HCT116 (cell line): ENCODE measurements around the gene LCK. TPM values are rescaled to one million over a fixed set of nuclear protein-coding genes. Genes with fewer than 3 reads are reported as not detected.

Experiments used
- ATAC-seq: fragments of 200-7000 bp; cut with Tn5 transposase; 2 replicates; pipeline ENCODE4 v1.9.1; 2020; ENCODE audit warnings: mild to moderate bottlenecking, moderate library complexity
- BruUV-seq: library from RNA; stranded (reverse); fragments of 400-500 nt; replicated peaks from 2 replicates; lab custom pipeline; 2021; lab: Mats Ljungman, UMichigan
- CTCF ChIA-PET: fragments of 300-600 bp; sonication (Branson Sonifier 250); formaldehyde crosslinking; loops from one replicate; lab custom pipeline; 2021; ENCODE audit warnings: antibody characterized with exemption; lab: Charles Lee
- POLR2A ChIA-PET: fragments of 300-600, 350-600 bp; sonication (Branson Sonifier 250); formaldehyde crosslinking; loops from one replicate; lab custom pipeline; 2021; ENCODE audit warnings: antibody characterized with exemption; lab: Charles Lee
- RAD21 ChIA-PET, 2 experiments: fragments of 300-600 bp; sonication (Branson Sonifier 250); formaldehyde crosslinking; loops; one replicate each; lab custom pipeline; 2023; ENCODE audit warnings: low total read pairs in 2 of 2; ENCODE audit not compliant: uncharacterized antibody in 2 of 2, unreplicated experiment in 2 of 2, low non-redundant PET in 1 of 2; lab: Charles Lee
- DNase-seq: peaks from one replicate; pipeline ENCODE4 v3.0.0-alpha.2; 2010; ENCODE audit warnings: low read depth, low spot score
- H2AFZ ChIP-seq: fragments of 200-600 bp; shearing (Covaris generic), sonication (generic); 2 replicates; pipeline ENCODE4 v1.6.1; 2017; ENCODE audit warnings: low read depth, mixed run types, mixed read lengths, antibody characterized with exemption, low read length; ENCODE audit not compliant: poor library complexity, severe bottlenecking
- H3K27ac ChIP-seq: 2 replicates; pipeline ENCODE4 v1.5.1; 2012; ENCODE audit warnings: low read depth, low read length
- H3K27me3 ChIP-seq: fragments of 200-600 bp; sonication (generic); 2 replicates; pipeline ENCODE4 v1.6.1; 2016; ENCODE audit warnings: mixed run types, low read length, mixed read lengths; ENCODE audit not compliant: insufficient read depth
- H3K36me3 ChIP-seq, 2 experiments: fragments of 200-500 bp in 1 of 2; fragments of 200-600 bp in 1 of 2; sonication (Bioruptor generic) in 1 of 2; sonication (generic) in 1 of 2; 2 replicates each; pipeline versions ENCODE4 v1.5.1 to v1.6.1; 2014 to 2016; ENCODE audit warnings: low read length in 2 of 2, inconsistent platforms in 1 of 2, mixed read lengths in 1 of 2, mixed run types in 1 of 2; ENCODE audit not compliant: insufficient read depth in 2 of 2, control insufficient read depth in 1 of 2
- H3K4me1 ChIP-seq, 2 experiments: fragments of 200-600 bp in 1 of 2; sonication (generic) in 1 of 2; 2 replicates each; pipeline versions ENCODE4 v1.5.1 to v1.6.1; 2012 to 2017; ENCODE audit warnings: low read length in 2 of 2, inconsistent platforms in 1 of 2, mild to moderate bottlenecking in 1 of 2, mixed read lengths in 1 of 2, mixed run types in 1 of 2, moderate library complexity in 1 of 2; ENCODE audit not compliant: insufficient read depth in 2 of 2, control insufficient read depth in 1 of 2
- H3K4me2 ChIP-seq: fragments of 200-600 bp; sonication (generic); 2 replicates; pipeline ENCODE4 v1.6.1; 2017; ENCODE audit warnings: mixed run types, low read length, mixed read lengths
- H3K4me3 ChIP-seq, 2 experiments: fragments of 200-600 bp in 1 of 2; sonication (generic) in 1 of 2; replicated peaks in 1 of 2; 2 replicates each; pipeline ENCODE4 v1.5.1; 2011 to 2016; ENCODE audit warnings: low read length in 2 of 2, control low read depth in 1 of 2, low read depth in 1 of 2, mild to moderate bottlenecking in 1 of 2, mixed read lengths in 1 of 2, mixed run types in 1 of 2
- H3K79me2 ChIP-seq: fragments of 200-600 bp; sonication (generic); 2 replicates; pipeline ENCODE4 v1.6.1; 2017; ENCODE audit warnings: mild to moderate bottlenecking, mixed run types, low read length, moderate library complexity, mixed read lengths; ENCODE audit not compliant: insufficient read depth
- H3K9ac ChIP-seq: fragments of 200-600 bp; sonication (generic); 2 replicates; pipeline ENCODE4 v1.6.1; 2016; ENCODE audit warnings: low read length, mixed read lengths
- H3K9me2 ChIP-seq: fragments of 200-600 bp; sonication (generic), shearing (Covaris generic); 2 replicates; pipeline ENCODE4 v1.6.1; 2017; ENCODE audit warnings: mixed run types, mild to moderate bottlenecking, moderate library complexity; ENCODE audit not compliant: insufficient read depth
- H3K9me3 ChIP-seq, 2 experiments: fragments of 200-500 bp in 1 of 2; fragments of 200-600 bp in 1 of 2; sonication (Bioruptor generic) in 1 of 2; sonication (generic) in 1 of 2; 2 replicates each; pipeline ENCODE4 v1.6.1; 2014 to 2017; ENCODE audit warnings: low read length in 2 of 2, mixed read lengths in 2 of 2, inconsistent platforms in 1 of 2, low read depth in 1 of 2, mild to moderate bottlenecking in 1 of 2, mixed run types in 1 of 2, moderate library complexity in 1 of 2; ENCODE audit not compliant: control insufficient read depth in 1 of 2, insufficient read depth in 1 of 2
- H4K20me1 ChIP-seq: fragments of 200-600 bp; sonication (generic), shearing (Covaris generic); 2 replicates; pipeline ENCODE4 v1.6.1; 2017; ENCODE audit warnings: mixed run types, mild to moderate bottlenecking, moderate library complexity; ENCODE audit not compliant: insufficient read depth
- CBX3 ChIP-seq: IDR thresholded peaks from 2 replicates; pipeline ENCODE4 v1.6.1; 2012; ENCODE audit warnings: low read depth
- CEBPB ChIP-seq: IDR thresholded peaks from 2 replicates; pipeline ENCODE4 v1.6.1; 2012; ENCODE audit warnings: low read depth
- FOSL1 ChIP-seq: IDR thresholded peaks from 2 replicates; pipeline ENCODE4 v1.6.1; 2012; ENCODE audit warnings: low read depth
- POLR2A ChIP-seq: IDR thresholded peaks from 2 replicates; pipeline ENCODE4 v1.7.0; 2011; ENCODE audit warnings: borderline replicate concordance; ENCODE audit not compliant: insufficient read depth, insufficient read length; ENCODE audit errors: extremely low read depth
- POLR2AphosphoS5 ChIP-seq: IDR thresholded peaks from 2 replicates; pipeline ENCODE4 v1.6.1; 2011; ENCODE audit warnings: mild to moderate bottlenecking, low read depth, low read length, moderate library complexity
- RAD21 ChIP-seq: IDR thresholded peaks from 2 replicates; pipeline ENCODE4 v1.6.1; 2012; ENCODE audit warnings: low read depth, mild to moderate bottlenecking
- SIN3A ChIP-seq: IDR thresholded peaks from 2 replicates; pipeline ENCODE4 v1.6.1; 2012; ENCODE audit warnings: low read depth
- SP1 ChIP-seq: IDR thresholded peaks from 2 replicates; pipeline ENCODE4 v1.6.1; 2012; ENCODE audit warnings: low read depth
- SRF ChIP-seq: IDR thresholded peaks from 2 replicates; pipeline ENCODE4 v1.6.1; 2012; ENCODE audit warnings: low read depth
- TCF7L2 ChIP-seq: IDR thresholded peaks from 2 replicates; pipeline ENCODE4 v1.7.0; 2011; ENCODE audit warnings: borderline replicate concordance, inconsistent platforms; ENCODE audit not compliant: insufficient read depth, insufficient read length; ENCODE audit errors: extremely low read depth
- YY1 ChIP-seq: IDR thresholded peaks from 2 replicates; pipeline ENCODE4 v1.6.1; 2011; ENCODE audit warnings: low read length, low read depth, moderate library complexity, mild to moderate bottlenecking; ENCODE audit not compliant: insufficient replicate concordance; ENCODE audit errors: extremely low read depth
- ZNF274 ChIP-seq: fragments of 200-500 bp; sonication (Bioruptor generic); IDR thresholded peaks from 2 replicates; pipeline ENCODE4 v1.6.1; 2014; ENCODE audit warnings: mild to moderate bottlenecking, low read depth, low read length, inconsistent platforms
- intact Hi-C: fragments of 100-400 bp; cut with micrococcal nuclease; formaldehyde crosslinking; loops from 2 replicates; pipeline ENCODE4 v1.10.0; 2022
- total RNA-seq: library from RNA; stranded (reverse); gene quantifications from one replicate; pipeline ENCODE4 v1.2.1, GENCODE V29; 2021; ENCODE audit not compliant: unreplicated experiment
- TF ChIP-seq, protein P1 (sequence below): IDR thresholded peaks from 2 replicates; pipeline ENCODE4 v1.6.1; 2011; ENCODE audit warnings: mild to moderate bottlenecking, low read length, moderate library complexity; ENCODE audit not compliant: insufficient replicate concordance; ENCODE audit errors: extremely low read depth
- TF ChIP-seq, protein P2 (sequence below): IDR thresholded peaks from 2 replicates; pipeline ENCODE4 v1.6.1; 2012
- TF ChIP-seq, protein P3 (sequence below): IDR thresholded peaks from 2 replicates; pipeline ENCODE4 v1.6.1; 2012; ENCODE audit warnings: low read depth
- TF ChIP-seq, protein P4 (sequence below), 3 experiments: fragments of 200-600 bp in 1 of 3; sonication (generic) in 1 of 3; IDR thresholded peaks in 2 of 3; conservative IDR thresholded peaks in 1 of 3; 2 replicates each; pipeline ENCODE4 v1.5.1; 2012 to 2017; ENCODE audit warnings: low read depth in 2 of 3, low read length in 2 of 3, antibody characterized with exemption in 1 of 3, borderline replicate concordance in 1 of 3, control low read depth in 1 of 3, mild to moderate bottlenecking in 1 of 3, mixed read lengths in 1 of 3, mixed run types in 1 of 3, moderate library complexity in 1 of 3; ENCODE audit not compliant: insufficient read depth in 1 of 3

The LCK gene
- total RNA-seq, 1 experiment from 2014 or later = 0.79 TPM

- DNase-seq = no peak
- Histone ChIP-seq H3K79me2 (no peaks in the 10 kb centered on the region), H3K9me3 (no peaks in the 10 kb centered on the region), H3K27ac (no peak overlapping the region), H3K9ac (no peak overlapping the region), H4K20me1 (no peaks in the 10 kb centered on the region), H3K27me3 (no peaks in the 10 kb centered on the region), H3K4me3 (no peak overlapping the region), H3K4me1 (peaks cover 4 to 9% of the 10 kb centered on the region in 2 experiments; a peak in 2 of 4 replicates), H3K36me3 (no peaks in the 10 kb centered on the region), H3K4me2 (no peak overlapping the region), H3K9me2 (no peaks in the 10 kb centered on the region), H2AFZ (no peak overlapping the region)
- POLR2A ChIA-PET = no interaction called here
- no peak for ATAC-seq
- TF ChIP-seq POLR2AphosphoS5 = no peak
- TF ChIP-seq, protein P1, sequence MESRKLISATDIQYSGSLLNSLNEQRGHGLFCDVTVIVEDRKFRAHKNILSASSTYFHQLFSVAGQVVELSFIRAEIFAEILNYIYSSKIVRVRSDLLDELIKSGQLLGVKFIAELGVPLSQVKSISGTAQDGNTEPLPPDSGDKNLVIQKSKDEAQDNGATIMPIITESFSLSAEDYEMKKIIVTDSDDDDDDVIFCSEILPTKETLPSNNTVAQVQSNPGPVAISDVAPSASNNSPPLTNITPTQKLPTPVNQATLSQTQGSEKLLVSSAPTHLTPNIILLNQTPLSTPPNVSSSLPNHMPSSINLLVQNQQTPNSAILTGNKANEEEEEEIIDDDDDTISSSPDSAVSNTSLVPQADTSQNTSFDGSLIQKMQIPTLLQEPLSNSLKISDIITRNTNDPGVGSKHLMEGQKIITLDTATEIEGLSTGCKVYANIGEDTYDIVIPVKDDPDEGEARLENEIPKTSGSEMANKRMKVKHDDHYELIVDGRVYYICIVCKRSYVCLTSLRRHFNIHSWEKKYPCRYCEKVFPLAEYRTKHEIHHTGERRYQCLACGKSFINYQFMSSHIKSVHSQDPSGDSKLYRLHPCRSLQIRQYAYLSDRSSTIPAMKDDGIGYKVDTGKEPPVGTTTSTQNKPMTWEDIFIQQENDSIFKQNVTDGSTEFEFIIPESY = no peak
- TF ChIP-seq CEBPB = no peak
- no peak for TF ChIP-seq ZNF274
- TF ChIP-seq RAD21 = no peak
- no peak for TF ChIP-seq SIN3A
- TF ChIP-seq POLR2A = no peak
- no peak for TF ChIP-seq FOSL1
- TF ChIP-seq, protein P2, sequence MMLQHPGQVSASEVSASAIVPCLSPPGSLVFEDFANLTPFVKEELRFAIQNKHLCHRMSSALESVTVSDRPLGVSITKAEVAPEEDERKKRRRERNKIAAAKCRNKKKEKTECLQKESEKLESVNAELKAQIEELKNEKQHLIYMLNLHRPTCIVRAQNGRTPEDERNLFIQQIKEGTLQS = no peak
- TF ChIP-seq SRF = no peak
- TF ChIP-seq YY1 = no peak
- TF ChIP-seq, protein P3, sequence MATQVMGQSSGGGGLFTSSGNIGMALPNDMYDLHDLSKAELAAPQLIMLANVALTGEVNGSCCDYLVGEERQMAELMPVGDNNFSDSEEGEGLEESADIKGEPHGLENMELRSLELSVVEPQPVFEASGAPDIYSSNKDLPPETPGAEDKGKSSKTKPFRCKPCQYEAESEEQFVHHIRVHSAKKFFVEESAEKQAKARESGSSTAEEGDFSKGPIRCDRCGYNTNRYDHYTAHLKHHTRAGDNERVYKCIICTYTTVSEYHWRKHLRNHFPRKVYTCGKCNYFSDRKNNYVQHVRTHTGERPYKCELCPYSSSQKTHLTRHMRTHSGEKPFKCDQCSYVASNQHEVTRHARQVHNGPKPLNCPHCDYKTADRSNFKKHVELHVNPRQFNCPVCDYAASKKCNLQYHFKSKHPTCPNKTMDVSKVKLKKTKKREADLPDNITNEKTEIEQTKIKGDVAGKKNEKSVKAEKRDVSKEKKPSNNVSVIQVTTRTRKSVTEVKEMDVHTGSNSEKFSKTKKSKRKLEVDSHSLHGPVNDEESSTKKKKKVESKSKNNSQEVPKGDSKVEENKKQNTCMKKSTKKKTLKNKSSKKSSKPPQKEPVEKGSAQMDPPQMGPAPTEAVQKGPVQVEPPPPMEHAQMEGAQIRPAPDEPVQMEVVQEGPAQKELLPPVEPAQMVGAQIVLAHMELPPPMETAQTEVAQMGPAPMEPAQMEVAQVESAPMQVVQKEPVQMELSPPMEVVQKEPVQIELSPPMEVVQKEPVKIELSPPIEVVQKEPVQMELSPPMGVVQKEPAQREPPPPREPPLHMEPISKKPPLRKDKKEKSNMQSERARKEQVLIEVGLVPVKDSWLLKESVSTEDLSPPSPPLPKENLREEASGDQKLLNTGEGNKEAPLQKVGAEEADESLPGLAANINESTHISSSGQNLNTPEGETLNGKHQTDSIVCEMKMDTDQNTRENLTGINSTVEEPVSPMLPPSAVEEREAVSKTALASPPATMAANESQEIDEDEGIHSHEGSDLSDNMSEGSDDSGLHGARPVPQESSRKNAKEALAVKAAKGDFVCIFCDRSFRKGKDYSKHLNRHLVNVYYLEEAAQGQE = no peak
- TF ChIP-seq, protein P4, sequence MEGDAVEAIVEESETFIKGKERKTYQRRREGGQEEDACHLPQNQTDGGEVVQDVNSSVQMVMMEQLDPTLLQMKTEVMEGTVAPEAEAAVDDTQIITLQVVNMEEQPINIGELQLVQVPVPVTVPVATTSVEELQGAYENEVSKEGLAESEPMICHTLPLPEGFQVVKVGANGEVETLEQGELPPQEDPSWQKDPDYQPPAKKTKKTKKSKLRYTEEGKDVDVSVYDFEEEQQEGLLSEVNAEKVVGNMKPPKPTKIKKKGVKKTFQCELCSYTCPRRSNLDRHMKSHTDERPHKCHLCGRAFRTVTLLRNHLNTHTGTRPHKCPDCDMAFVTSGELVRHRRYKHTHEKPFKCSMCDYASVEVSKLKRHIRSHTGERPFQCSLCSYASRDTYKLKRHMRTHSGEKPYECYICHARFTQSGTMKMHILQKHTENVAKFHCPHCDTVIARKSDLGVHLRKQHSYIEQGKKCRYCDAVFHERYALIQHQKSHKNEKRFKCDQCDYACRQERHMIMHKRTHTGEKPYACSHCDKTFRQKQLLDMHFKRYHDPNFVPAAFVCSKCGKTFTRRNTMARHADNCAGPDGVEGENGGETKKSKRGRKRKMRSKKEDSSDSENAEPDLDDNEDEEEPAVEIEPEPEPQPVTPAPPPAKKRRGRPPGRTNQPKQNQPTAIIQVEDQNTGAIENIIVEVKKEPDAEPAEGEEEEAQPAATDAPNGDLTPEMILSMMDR (IDR thresholded peaks at IDR 0.05 in 2 of 3, conservative IDR thresholded peaks at IDR 0.05 in 1 of 3; ENCODE audit: borderline replicate concordance in 1 of 3, insufficient read depth in 1 of 3, low read depth in 2 of 3, low read length in 2 of 3) = no peak
- no peak for TF ChIP-seq SP1
- no peak for TF ChIP-seq TCF7L2
- no peak for TF ChIP-seq CBX3
- RAD21 ChIA-PET = no interaction called here
- BruUV-seq = no TSS peak
- CTCF ChIA-PET = no interaction called here
- intact Hi-C loops = no loop called here
Measured at GRCh38 chr1:32275424-32275823, 24.4 kb downstream of the LCK start.
